Stimulated activated naive CD8-positive, alpha-beta T cell treated with anti-CD3 and anti-CD28 coated beads, Interleukin-15, amount 100 ng/mL, for 72 hours (primary cell): ENCODE measurements around the gene CERS4.
"Not testable (repeated sequence)": the region's sequence is repeated elsewhere in the genome, so short reads cannot be mapped to it uniquely, and the experiment has no call there.

Source experiments
- ATAC-seq: fragments of 150-1000 bp; cut with Tn5 transposase; 2 replicates; pipeline ENCODE4 v1.10.0; 2021; ENCODE audit warnings: mild to moderate bottlenecking, moderate library complexity
- DNase-seq, 2 donors: peaks; one replicate each; pipeline ENCODE4 v3.0.0; 2021 to 2022
- H3K27ac Mint-ChIP-seq, 2 donors: one replicate each; pipeline ENCODE4 v1.8.0; 2022; ENCODE audit warnings: mild to moderate bottlenecking in 2 of 2, mixed read lengths in 2 of 2, moderate library complexity in 2 of 2
- H3K27me3 Mint-ChIP-seq: one replicate; pipeline ENCODE4 v1.8.0; 2022; ENCODE audit warnings: mixed read lengths
- H3K4me1 Mint-ChIP-seq: one replicate; pipeline ENCODE4 v1.8.0; 2022; ENCODE audit warnings: mild to moderate bottlenecking, mixed read lengths
- H3K4me3 Mint-ChIP-seq, 2 donors: one replicate each; pipeline ENCODE4 v1.8.0; 2022; ENCODE audit warnings: mild to moderate bottlenecking in 2 of 2, mixed read lengths in 2 of 2, moderate library complexity in 1 of 2
- H3K9me3 Mint-ChIP-seq, 2 donors: one replicate each; pipeline ENCODE4 v1.8.0; 2022; ENCODE audit warnings: mixed read lengths in 2 of 2

The CERS4 gene

DNA sequence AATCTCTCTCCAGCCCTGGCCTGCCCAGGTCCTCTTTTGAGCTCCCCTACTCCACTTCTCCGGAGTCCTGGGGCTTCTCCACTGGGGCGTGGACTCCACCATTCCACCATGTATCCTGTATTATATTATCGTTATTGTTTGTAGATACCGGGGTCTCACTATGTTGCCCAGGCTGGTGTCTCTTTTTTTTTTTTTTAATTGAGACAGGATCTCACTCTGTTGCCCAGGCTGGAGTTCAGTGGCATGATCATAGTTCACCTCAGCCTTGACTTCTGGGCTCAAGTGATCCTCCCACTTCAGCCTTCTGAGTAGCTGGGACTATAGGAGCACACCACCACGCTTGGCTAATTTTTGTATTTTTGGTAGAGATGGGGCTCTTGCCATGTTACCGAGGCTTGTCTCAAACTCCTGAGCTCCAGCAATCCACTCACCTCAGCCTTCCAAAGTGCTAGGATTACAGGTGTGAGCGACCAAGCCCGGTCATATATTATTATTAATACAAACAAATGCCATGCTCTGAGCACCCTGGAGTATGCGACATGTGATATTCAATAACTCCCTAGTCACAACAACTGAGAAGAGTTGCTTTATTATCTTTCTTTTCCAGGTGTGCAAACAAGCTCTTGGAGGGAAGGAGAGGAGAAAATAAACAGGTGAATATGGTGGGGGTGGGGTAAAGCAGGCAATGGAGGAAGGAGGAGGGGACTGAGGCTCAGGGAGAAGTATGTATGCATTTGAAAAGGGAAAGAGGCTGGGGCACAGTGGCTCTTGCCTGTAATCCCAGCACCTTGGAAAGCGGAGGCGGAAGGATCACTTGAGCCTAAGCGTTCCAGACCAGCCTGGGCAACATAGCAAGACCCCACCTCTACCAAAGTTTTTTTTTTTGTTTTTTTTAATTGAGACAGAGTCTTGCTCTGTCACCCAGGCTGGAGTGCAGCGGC lies 2.8 kb upstream of the CERS4 start:
- Mint-ChIP-seq H3K27ac (peak overlapping the region in 1 of 2 donors; percentile 21), H3K9me3 (no peaks in the 10 kb centered on the region), H3K27me3 (no peaks in the 10 kb centered on the region), H3K4me3 (no peak overlapping the region), H3K4me1 (peaks cover 32% of the 10 kb centered on the region)
- ATAC-seq (no peak), DNase-seq (no peak)

DNA sequence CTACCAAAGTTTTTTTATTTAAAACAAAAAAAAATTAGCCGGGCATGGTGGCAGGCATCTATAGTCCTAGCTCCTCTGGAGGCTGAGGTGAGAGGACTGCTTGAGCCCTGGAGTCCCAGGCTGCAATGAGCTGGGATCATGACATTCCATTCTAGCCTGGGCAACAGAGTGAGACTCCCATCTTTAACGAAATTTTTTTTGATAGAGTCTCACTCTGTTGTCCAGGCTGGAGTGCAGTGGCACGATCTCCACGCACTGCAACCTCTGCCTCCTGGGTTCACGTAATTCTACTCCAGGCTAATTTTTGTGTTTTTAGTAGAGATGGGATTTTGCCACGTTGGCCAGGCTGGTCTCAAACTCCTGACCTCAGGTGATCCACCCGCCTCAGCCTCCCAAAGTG lies 1.8 kb upstream of the CERS4 start:
- H3K27ac Mint-ChIP-seq, DNase-seq, H3K9me3 Mint-ChIP-seq, H3K4me3 Mint-ChIP-seq, H3K27me3 Mint-ChIP-seq, ATAC-seq: not testable (repeated sequence)
- peaks cover 41% of the 10 kb centered on the region for H3K4me1 Mint-ChIP-seq

DNA sequence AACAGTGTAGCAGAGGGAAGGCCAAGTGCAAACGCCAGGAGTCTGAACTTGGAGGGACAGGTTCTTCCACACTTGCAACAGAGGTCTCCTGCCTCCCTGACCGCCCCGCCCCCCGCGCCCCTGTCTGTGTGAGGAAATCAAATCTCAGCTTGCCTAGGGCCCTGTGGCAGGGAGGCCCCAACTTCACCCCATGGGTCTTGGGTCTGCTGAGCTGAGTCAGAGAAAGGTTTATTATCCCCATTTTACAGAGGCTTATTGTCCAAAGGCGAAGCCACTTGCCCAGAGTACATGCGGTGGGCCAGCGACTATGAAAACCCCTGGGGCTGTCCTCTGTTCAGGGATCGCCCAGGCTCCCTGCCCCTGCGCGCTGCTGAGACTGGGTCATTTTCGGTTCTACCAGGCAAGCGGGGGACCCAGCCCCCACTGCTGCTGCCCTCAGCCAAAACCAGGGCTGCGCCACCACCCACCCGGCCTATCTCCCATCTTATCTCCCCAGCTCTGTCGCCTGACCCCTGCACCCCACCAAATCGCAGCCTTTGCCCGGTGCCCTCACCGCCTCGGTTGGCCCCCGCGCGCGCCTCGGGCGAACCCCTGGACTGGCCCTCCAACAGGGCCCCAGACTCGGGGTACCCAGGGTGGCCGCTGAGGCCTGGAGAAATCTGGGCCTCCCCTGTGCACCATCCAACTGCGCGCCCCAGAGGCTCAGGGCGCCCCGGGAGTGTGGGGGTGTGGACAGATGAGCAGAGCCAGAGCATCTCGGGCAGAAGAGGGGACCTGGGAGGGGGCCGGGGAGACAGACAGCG lies 850 bp upstream of the CERS4 start:
- no peaks in the 10 kb centered on the region for H3K9me3 Mint-ChIP-seq
- H3K27me3 Mint-ChIP-seq, result no peaks in the 10 kb centered on the region
- H3K27ac Mint-ChIP-seq, result peak overlapping the region; percentile 90 to 92
- peak overlapping the region; percentile 86 to 87 for H3K4me3 Mint-ChIP-seq
- peak; percentile 31 for ATAC-seq
- peaks cover 48% of the 10 kb centered on the region for H3K4me1 Mint-ChIP-seq
- no peak for DNase-seq

DNA sequence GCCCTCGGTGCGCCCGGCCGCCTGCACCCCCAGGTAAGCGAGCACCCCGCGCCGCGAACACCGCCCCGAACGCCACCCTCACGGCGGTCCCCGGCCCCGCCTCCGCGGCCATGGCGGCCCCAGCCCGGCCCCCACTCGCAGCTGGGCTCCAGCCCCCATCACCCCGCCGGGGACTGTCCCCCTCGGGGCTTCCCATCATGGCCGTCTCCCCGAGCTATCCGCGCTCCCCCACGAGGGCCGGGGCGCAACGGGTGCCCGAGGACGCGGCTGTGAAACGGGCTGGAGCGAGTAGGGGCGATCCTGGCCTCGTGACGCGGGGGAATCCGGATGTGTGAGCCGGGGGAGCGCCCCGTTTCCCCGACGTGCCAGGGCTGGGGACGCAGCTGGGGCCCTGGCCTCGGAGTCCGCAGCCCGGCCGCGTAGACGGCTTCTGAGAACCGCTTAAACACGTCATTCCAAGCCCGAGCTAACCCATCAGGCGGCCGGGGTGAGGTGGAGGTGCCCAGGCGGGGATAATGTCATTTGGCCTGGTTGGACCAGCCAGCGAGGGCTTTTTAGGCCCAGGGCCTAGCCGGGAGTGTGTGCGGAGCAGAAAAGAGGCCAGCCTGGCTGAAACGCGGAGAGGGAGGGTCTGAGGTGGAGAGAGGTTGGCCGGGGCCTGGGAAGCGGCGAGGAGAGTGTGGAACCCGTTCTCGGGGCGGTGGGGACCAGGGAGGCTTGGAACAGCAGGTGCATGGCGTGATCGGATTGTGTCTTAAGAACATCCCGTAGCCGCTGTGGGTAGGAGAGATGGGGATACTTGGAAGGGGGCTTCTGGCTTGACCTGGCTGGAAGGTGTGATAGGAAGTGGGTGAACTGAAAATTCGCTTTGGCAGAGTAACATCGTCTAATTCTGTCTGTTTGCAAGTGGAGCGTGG lies 550 bp downstream of the CERS4 start:
- ATAC-seq (peak; percentile 86), DNase-seq (peak; percentile 84 to 88)
- Mint-ChIP-seq H3K4me3 (peak overlapping the region; percentile 95 to 99), H3K4me1 (peaks cover 59% of the 10 kb centered on the region), H3K27ac (peak overlapping the region; percentile 95 to 97), H3K27me3 (no peaks in the 10 kb centered on the region), H3K9me3 (no peaks in the 10 kb centered on the region)

DNA sequence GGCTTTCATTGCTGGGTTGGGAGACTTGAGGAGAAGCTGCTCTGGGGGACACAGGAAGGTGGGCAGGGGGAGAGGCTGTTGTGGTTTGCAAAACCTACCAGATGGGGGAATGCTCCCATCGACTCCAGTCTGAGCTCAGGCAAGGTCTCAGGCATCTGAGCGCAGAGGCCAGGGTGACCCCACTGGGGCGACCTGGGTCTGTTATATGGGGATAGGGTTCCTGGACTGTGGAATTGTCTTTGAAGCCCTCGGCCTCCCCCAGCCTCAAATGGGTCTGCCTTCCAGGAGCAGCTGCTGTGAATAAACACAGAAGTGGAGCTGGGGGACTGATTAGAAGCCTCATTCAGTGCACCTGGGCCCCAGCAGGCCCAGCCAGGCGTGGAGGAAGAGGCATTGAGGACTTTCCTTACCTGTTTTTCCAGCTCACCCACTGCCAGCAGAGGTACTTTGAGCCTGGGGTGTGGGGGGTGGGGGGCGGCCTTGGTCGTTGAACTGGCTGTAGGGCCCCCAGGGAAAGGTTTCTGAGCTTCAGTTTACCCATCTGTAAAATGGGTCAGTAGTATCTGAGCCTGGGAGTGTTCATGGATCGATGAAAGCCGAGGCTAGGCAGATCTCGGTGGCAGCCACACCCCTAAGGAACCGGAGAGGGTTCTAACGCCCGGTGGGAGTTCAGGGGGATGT lies 1.4 kb downstream of the CERS4 start:
- DNase-seq (no peak), ATAC-seq (no peak)
- Mint-ChIP-seq H3K9me3 (no peaks in the 10 kb centered on the region), H3K27me3 (no peaks in the 10 kb centered on the region), H3K4me1 (peaks cover 63% of the 10 kb centered on the region), H3K4me3 (peak overlapping the region; percentile 95 to 99), H3K27ac (peak overlapping the region; percentile 95 to 97)

DNA sequence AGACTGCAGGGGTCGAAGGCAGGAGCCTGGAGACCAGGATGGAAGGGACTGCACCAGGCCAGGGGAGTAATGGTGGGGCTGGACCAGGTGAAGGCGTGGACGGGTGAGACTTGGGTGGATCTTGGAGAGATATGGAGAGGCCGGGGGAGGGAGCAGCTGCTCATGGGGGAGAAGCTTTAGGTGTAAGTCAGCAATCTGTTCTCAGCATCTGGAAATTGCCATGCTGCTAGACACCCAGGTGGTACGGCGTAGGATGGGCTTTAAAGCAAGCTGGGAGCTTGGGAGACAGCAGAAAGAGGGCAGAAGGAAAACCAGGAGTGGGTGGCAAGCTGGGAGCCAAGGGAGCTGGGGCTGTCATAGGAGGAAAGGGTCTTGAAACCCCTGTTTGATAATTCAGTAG lies 3.0 kb downstream of the CERS4 start:
- Mint-ChIP-seq H3K9me3 (no peaks in the 10 kb centered on the region), H3K27ac (no peak overlapping the region), H3K4me3 (no peak overlapping the region), H3K4me1 (peaks cover 60% of the 10 kb centered on the region), H3K27me3 (no peaks in the 10 kb centered on the region)
- no peak for DNase-seq
- ATAC-seq, result no peak

DNA sequence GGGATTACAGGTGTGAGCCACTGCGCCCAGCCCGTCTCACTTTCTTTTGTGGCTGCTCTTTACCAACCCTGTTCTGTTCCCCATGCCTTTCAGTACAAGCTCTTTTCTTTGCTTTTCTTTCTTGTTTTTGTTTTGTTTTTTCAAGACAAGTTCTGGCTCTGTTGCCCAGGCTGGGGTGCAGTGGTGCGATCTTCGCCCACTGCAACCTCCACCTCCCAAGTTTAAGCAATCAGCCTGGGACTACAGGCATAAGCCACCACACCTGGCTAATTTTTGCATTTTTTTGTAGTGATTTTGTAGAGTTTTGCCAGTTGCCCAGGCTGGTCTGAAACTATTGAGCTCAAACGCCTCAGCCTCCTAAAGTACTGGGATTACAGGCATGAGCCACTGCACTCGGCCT lies 3.7 kb downstream of the CERS4 start:
- H3K4me1 Mint-ChIP-seq, result peaks cover 60% of the 10 kb centered on the region
- no peak overlapping the region for H3K27ac Mint-ChIP-seq
- no peak overlapping the region for H3K4me3 Mint-ChIP-seq
- no peaks in the 10 kb centered on the region for H3K27me3 Mint-ChIP-seq
- no peak for DNase-seq
- H3K9me3 Mint-ChIP-seq, result no peaks in the 10 kb centered on the region
- no peak for ATAC-seq

DNA sequence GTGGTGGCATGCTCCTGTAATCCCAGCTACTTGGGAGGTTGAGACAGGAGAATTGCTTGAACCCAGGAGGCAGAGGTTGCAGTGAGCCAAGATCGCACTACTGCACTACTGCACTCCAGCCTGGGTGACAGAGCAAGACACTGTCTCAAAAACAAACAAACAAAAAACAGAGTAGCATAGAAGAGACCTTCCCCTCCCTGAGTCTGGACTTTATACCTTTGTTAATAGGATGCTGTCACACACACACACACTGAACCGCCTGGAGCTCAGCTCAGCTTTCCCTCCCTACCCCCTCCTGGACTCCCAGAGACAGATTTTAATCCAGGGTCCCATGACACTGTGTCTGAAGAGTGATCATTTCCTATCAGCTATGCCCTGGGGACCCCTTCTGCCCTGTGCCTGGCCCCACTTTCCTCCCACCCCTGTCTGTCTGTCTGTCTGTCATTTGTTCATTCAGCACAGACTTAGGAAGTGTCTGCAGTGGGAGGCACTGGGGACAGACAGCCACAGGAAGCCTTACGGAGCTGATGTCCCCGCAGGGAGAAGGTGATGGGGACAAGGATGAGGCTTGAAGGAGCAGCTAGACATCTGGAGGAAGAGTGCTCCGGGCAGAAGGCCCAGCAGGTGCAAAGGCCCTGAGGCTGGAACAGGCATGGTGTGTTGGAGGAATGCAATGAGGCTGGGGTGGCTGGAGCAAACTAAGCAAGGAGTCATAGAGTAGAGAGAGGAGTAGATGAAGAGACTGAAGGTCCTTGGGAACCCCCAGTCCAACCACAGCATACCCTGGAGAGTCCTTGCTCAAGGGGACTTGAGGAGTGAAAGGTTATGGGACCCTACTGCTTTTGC lies 4.9 kb downstream of the CERS4 start:
- ATAC-seq, result no peak
- peaks cover 54% of the 10 kb centered on the region for H3K4me1 Mint-ChIP-seq

DNA sequence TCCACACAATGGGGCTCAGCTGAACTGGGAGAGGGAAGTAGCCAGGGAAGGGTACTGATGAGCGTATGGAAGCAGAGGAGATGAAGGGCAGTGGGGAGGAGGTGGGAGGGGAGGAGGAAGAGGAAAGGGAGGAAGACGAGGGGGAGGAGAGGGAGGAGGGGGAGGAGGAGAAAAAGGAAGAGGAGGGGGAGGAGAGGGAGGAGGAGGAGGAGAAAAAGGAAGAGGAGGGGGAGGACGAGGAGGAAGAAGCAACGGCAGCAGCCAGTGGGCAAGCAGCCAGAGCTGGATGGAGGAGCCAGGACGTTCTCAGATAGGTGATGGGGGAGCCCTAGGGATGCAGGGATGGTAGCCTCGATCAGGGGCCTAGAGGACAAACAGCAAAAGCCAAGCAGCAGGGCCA lies 5.6 kb downstream of the CERS4 start:
- H3K27me3 Mint-ChIP-seq, result no peaks in the 10 kb centered on the region
- DNase-seq (no peak), ATAC-seq (no peak)
- no peak overlapping the region for H3K4me3 Mint-ChIP-seq
- H3K27ac Mint-ChIP-seq, result no peak overlapping the region
- H3K4me1 Mint-ChIP-seq, result peaks cover 52% of the 10 kb centered on the region
- no peaks in the 10 kb centered on the region for H3K9me3 Mint-ChIP-seq

More for the DNA sequence above, 4.9 kb downstream of the CERS4 start:
- Mint-ChIP-seq H3K9me3 (no peaks in the 10 kb centered on the region), H3K4me3 (no peak overlapping the region), H3K27me3 (no peaks in the 10 kb centered on the region), H3K27ac (peak overlapping the region; percentile 30 to 59)
- DNase-seq, result no peak

DNA sequence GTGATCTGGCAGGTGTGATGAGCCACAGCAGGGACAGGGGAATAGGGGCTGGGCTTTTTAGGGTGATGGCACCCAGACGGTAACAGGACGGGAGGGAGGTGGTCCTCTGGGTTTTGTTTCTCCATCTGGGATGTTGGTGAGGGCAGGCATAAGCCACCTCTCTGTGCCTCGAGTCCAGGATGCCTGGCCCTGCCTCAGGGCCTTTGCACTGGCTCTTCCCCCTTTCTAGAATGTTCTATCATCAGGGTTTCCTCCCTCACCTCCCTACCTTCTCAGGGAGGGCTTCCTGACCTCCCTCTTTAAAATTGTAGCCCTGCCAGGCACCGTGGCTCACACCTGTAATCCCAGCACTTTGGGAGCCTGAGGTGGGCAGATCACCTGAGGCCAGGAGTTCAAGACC lies 6.6 kb downstream of the CERS4 start:
- Mint-ChIP-seq H3K4me1 (peaks cover 42% of the 10 kb centered on the region), H3K4me3 (no peak overlapping the region), H3K27me3 (no peaks in the 10 kb centered on the region), H3K9me3 (no peaks in the 10 kb centered on the region), H3K27ac (no peak overlapping the region)
- ATAC-seq (no peak), DNase-seq (no peak)

DNA sequence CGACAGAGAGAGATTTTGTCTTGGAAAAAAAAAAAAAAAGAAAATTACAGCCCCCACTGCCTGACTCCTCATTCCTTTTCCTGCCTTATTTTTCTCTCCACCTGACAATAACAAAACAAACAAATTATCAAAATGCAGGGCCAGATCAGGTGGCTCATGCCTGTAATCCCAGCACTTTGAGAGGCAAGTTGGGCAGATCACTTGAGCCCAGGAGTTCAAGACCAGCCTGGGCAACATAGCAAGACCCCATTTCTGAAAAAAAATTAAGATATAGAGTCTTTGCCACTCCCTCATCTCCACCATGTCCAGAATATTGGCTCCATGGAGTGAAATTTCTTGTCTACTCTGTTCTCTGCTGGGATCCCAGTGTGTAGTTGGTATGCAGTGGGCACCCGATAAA lies 7.2 kb downstream of the CERS4 start:
- Mint-ChIP-seq H3K27me3 (no peaks in the 10 kb centered on the region), H3K27ac (peak overlapping the region in 1 of 2 donors; percentile 61), H3K9me3 (no peaks in the 10 kb centered on the region), H3K4me1 (peaks cover 36% of the 10 kb centered on the region), H3K4me3 (no peak overlapping the region)
- ATAC-seq (no peak), DNase-seq (no peak)

DNA sequence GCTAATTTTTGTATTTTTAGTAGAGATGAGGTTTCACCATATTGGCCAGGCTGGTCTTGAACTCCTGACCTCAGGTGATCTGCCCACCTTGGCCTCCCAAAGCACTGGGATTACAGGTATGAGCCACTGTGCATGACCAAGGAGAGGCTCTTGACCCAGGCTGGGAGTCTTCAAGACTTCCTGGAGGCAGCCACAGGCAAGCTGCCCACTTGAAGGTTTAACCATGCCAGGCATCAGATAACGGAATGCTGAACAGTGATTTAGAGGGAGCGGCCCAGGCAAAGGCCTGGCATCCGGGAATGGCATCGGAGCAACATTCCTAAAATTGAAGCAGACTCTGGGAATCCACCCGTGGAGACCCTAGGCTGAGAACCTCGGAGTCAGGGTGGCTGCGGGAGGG lies 9.0 kb downstream of the CERS4 start:
- H3K27me3 Mint-ChIP-seq, H3K27ac Mint-ChIP-seq, ATAC-seq, DNase-seq, H3K9me3 Mint-ChIP-seq, H3K4me3 Mint-ChIP-seq: not testable (repeated sequence)
- H3K4me1 Mint-ChIP-seq, result peaks cover 22% of the 10 kb centered on the region

DNA sequence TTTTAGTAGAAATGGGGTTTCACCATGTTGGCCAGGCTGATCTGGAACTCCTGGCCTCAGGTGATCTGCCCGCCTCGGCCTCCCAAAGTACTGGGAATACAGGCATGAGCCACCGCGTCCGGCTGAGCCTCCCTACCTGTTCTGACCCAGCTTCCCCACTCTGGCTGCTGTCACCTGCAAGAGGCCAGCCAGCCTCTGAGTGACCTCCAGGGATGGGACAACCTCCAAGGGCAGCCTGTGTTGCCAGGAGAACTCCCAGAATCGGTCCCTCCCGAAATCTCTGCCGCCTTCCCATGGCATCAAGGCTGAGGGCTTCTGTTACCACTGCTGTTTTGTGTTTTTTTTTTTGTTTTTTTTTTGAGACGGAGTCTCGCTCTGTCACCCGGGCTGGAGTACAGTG lies 11.3 kb downstream of the CERS4 start:
- H3K4me3 Mint-ChIP-seq, result no peak overlapping the region
- peak overlapping the region in 1 of 2 donors; percentile 50 for H3K27ac Mint-ChIP-seq
- H3K9me3 Mint-ChIP-seq, result no peaks in the 10 kb centered on the region
- H3K4me1 Mint-ChIP-seq, result peaks cover 5% of the 10 kb centered on the region
- DNase-seq (no peak), ATAC-seq (no peak)
- no peaks in the 10 kb centered on the region for H3K27me3 Mint-ChIP-seq

DNA sequence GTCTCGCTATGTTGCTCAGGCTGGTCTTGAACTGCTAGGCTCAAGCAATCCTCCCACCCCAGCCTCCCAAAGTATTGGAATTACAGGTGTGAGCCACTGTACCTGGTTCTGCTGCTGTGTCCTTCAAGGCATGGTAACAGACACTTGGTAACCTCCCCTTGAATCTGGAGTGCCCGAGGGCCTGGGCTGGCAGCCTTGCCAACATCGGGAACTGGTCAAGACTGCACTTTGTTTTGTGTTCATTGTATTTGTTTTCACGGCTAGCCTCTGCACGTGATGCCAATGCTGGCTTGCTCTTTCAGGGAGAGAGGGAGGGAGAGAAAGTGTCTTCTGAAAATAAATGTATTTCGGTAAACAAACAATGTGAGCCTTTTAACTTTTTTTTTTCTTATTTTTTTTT lies 12.0 kb downstream of the CERS4 start:
- Mint-ChIP-seq H3K27me3 (no peaks in the 10 kb centered on the region), H3K4me1 (no peaks in the 10 kb centered on the region), H3K9me3 (no peaks in the 10 kb centered on the region), H3K4me3 (no peak overlapping the region), H3K27ac (no peak overlapping the region)
- DNase-seq (no peak), ATAC-seq (no peak)
